ENCODE data around the gene STPG1.
"Not testable (repeated sequence)": the region's sequence is repeated elsewhere in the genome, so short reads cannot be mapped to it uniquely, and the experiment has no call there.

The STPG1 gene

GRCh38 chr1:24451746-24452145, 38.2 kb upstream of the STPG1 start:
- no peak for DNase-seq (ENCODE audit: low spot score)
- TF ChIP-seq CTCF (IDR thresholded peaks at IDR 0.05; ENCODE audit: extremely low read depth, missing control alignments) = no peak

GRCh38 chr1:24450857-24451397, 37.3 kb upstream of the STPG1 start:
- TF ChIP-seq CTCF (IDR thresholded peaks at IDR 0.05; ENCODE audit: extremely low read depth, missing control alignments) = no peak
- no peak for DNase-seq (ENCODE audit: low spot score)

GRCh38 chr1:24450316-24450715, 36.7 kb upstream of the STPG1 start:
- no peak for TF ChIP-seq CTCF (IDR thresholded peaks at IDR 0.05; ENCODE audit: extremely low read depth, missing control alignments)
- no peak for DNase-seq (ENCODE audit: low spot score)

- DNase-seq (ENCODE audit: low spot score) = not testable (repeated sequence)
These were observed 32.9 kb upstream of the STPG1 start for GRCh38 chr1:24446446-24446845.

- no peak for DNase-seq (ENCODE audit: low spot score)
- TF ChIP-seq CTCF (IDR thresholded peaks at IDR 0.05; ENCODE audit: extremely low read depth, missing control alignments) = no peak
These were observed 29.7 kb upstream of the STPG1 start for GRCh38 chr1:24443241-24443656.

GRCh38 chr1:24442764-24443163, 29.2 kb upstream of the STPG1 start:
- TF ChIP-seq CTCF (IDR thresholded peaks at IDR 0.05; ENCODE audit: extremely low read depth, missing control alignments) = no peak
- DNase-seq (ENCODE audit: low spot score) = no peak

- DNase-seq (ENCODE audit: low spot score) = no peak
- no peak for TF ChIP-seq CTCF (IDR thresholded peaks at IDR 0.05; ENCODE audit: extremely low read depth, missing control alignments)
These were observed 28.6 kb upstream of the STPG1 start for GRCh38 chr1:24441996-24442668.

GRCh38 chr1:24441480-24441879, 27.9 kb upstream of the STPG1 start:
- no peak for TF ChIP-seq CTCF (IDR thresholded peaks at IDR 0.05; ENCODE audit: extremely low read depth, missing control alignments)
- DNase-seq (ENCODE audit: low spot score) = no peak
